Small intestine (tissue), 7 donors: ENCODE measurements around the gene ABLIM3. TPM values are rescaled to one million over a fixed set of nuclear protein-coding genes. Genes with fewer than 3 reads are reported as not detected.

ENCODE experiments used
- DNase-seq, 2 donors: peaks; one replicate each; pipeline versions ENCODE4 v3.0.0 to v3.0.0-alpha.2; 2013
- FAIRE-seq: peaks from 2 replicates; lab custom pipeline; 2012; peaks lifted over from hg19 to GRCh38; lab: Jason Lieb, UNC
- H3K27ac ChIP-seq, 3 donors: one replicate each; pipeline ENCODE4 v1.5.1; 2013; ENCODE audit warnings: low read length in 2 of 3, mild to moderate bottlenecking in 2 of 3, control low read depth in 1 of 3, inconsistent platforms in 1 of 3, low read depth in 1 of 3, moderate library complexity in 1 of 3
- H3K27me3 ChIP-seq, 3 donors: one replicate each; pipeline ENCODE4 v1.6.1; 2013; ENCODE audit warnings: low read length in 3 of 3, inconsistent platforms in 1 of 3; ENCODE audit not compliant: control insufficient read depth in 3 of 3, insufficient read depth in 3 of 3
- H3K36me3 ChIP-seq, 3 donors: one replicate each; pipeline ENCODE4 v1.6.1; 2013; ENCODE audit warnings: low read length in 3 of 3, inconsistent platforms in 1 of 3, low read depth in 1 of 3, mild to moderate bottlenecking in 1 of 3, moderate library complexity in 1 of 3; ENCODE audit not compliant: control insufficient read depth in 3 of 3, insufficient read depth in 2 of 3
- H3K4me1 ChIP-seq, 3 donors: one replicate each; pipeline ENCODE4 v1.6.1; 2013; ENCODE audit warnings: low read length in 2 of 3, inconsistent platforms in 1 of 3, low read depth in 1 of 3, mild to moderate bottlenecking in 1 of 3, moderate library complexity in 1 of 3; ENCODE audit not compliant: control insufficient read depth in 3 of 3, insufficient read depth in 2 of 3
- H3K4me3 ChIP-seq, 3 donors: one replicate each; pipeline ENCODE4 v1.5.1; 2013; ENCODE audit warnings: low read length in 3 of 3, control low read depth in 1 of 3, inconsistent platforms in 1 of 3, low read depth in 1 of 3, mild to moderate bottlenecking in 1 of 3, moderate library complexity in 1 of 3
- H3K9me3 ChIP-seq, 2 donors: one replicate each; pipeline ENCODE4 v1.6.1; 2013; ENCODE audit warnings: low read depth in 1 of 2, low read length in 1 of 2; ENCODE audit not compliant: control insufficient read depth in 2 of 2, insufficient read depth in 1 of 2
- WGBS, 3 donors: extraction: QIAGEN DNeasy Blood & Tissue Kit; methylation state at CpG; one replicate each; pipeline ENCODE4 v1.1.7; 2013; 5-methylcytosine and 5-hydroxymethylcytosine counted together
- polyA plus RNA-seq, 4 donors: library from polyadenylated mRNA; stranded (reverse) in 3 of 4; unstranded in 1 of 4; fragments of 200-250 nt in 3 of 4; fragments of 120-200 nt in 1 of 4; gene quantifications; one replicate each; pipeline versions ENCODE4 v1.2.1 to v1.2.3, GENCODE V29; 2013
- donor health status: healthy with polysubstance abuse.
- donor health status: control.
- donor health status: control.
- donor health status: Bipolar disorder and iron deficiency.
- donor health status: healthy.

ABLIM3 gene
- polyA plus RNA-seq, 4 donors: 0.89 to 10.0 (median 5.3) TPM

- Histone ChIP-seq H3K36me3 (no peaks in the 10 kb centered on the region), H3K4me1 (peaks cover 0 to 2% (median 0%) of the 10 kb centered on the region in 3 donors), H3K4me3 (no peak overlapping the region), H3K27ac (no peak overlapping the region), H3K27me3 (peaks cover 0 to 4% (median 2%) of the 10 kb centered on the region in 3 donors), H3K9me3 (no peaks in the 10 kb centered on the region)
- FAIRE-seq (no peak), DNase-seq (peak; percentile 9 to 16)
- WGBS, 3 donors: 40 to 47% (median 42%) methylated on average over 13 of the region's 13 CpGs
Measured at GRCh38 chr5:149128023-149128875, 13.0 kb upstream of the ABLIM3 start.

DNA sequence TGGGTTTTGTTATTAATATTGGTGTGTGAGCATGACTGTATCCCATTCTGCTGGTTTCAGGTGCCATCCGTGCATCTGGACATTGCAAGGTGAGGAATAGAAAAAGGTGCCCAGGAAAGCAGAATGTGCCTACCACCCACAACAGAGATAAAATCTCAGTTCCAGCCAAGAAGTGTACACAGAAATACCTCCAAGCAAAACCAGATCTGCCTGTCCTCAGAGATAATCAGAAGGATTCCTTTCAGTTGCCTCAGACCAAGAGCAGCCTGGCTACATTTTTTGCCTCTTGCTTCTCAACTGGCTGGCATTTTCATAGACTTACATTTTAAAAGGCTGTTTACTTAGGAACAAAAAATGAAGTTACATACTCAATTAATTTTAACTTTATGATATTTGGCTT is 12.1 kb upstream of the ABLIM3 start:
- no peak for DNase-seq
- FAIRE-seq: no peak
- Histone ChIP-seq H3K27ac (no peak overlapping the region), H3K9me3 (no peaks in the 10 kb centered on the region), H3K4me3 (no peak overlapping the region), H3K36me3 (no peaks in the 10 kb centered on the region), H3K27me3 (peaks cover 0 to 5% (median 2%) of the 10 kb centered on the region in 3 donors), H3K4me1 (peaks cover 0 to 2% (median 0%) of the 10 kb centered on the region in 3 donors)
- WGBS, 3 donors: 82 to 84% (median 82%) methylated on average over 1 of the region's 1 CpG

GRCh38 chr5:149130121-149130914 is 11.0 kb upstream of the ABLIM3 start:
- DNase-seq (no peak), FAIRE-seq (no peak)
- H3K4me1 ChIP-seq: peaks cover 0 to 2% (median 0%) of the 10 kb centered on the region in 3 donors
- H3K27ac ChIP-seq: no peak overlapping the region
- 44 to 51% (median 49%) methylated on average over 8 of the region's 8 CpGs for WGBS, 3 donors
- no peak overlapping the region for H3K4me3 ChIP-seq
- peaks cover 0 to 9% (median 0%) of the 10 kb centered on the region in 3 donors for H3K27me3 ChIP-seq
- no peaks in the 10 kb centered on the region for H3K9me3 ChIP-seq
- no peaks in the 10 kb centered on the region for H3K36me3 ChIP-seq

GRCh38 chr5:149132474-149132873 is 8.8 kb upstream of the ABLIM3 start:
- peaks cover 0 to 18% (median 0%) of the 10 kb centered on the region in 3 donors for H3K27me3 ChIP-seq
- FAIRE-seq: no peak
- WGBS, 3 donors: 76 to 88% (median 87%) methylated on average over 1 of the region's 1 CpG

DNA sequence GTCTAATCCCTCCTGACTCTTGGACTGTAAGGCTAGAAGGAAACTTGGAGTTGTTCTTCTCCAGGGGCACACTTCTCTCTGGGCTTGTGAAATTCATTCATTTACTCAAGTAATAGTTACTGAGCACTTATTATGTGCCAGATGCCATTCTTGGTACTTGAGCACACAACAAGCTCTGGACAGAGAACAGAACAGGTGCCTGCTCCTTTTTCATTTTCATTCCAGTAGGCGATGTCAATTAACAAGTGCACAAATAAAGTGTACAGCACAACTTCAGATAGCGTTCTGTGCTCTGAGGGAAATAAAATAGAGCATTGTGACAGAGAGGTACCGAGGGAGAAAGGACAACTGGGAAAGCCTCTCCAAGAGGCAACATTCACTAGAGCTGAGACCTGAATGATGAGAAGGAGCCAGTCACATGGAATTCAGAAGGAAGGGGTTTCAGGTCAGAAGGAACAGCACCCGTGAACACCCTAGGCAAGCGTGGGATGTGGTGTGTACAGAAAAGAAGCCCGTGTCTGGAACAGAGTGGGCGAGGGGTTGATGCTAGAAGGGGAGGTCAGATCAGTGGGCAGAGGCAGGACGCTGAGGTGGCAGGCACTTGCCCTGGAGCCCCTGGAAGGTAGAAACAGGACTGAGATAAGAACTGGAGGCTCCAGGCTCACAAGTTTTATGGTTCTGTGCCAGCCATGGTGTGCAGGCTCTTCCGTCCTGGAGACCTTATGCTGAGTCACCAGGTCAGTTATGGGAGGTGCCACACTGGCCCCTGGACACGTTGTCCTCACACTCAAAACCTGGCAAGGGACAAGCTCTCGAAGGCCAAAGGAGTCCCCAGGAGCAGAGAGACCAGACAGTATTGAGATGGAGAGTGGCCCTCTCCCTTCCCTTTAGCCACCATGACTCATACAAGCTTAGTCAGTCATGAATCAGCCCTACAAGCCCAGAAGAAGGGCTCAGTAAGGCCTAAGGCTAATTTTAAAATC is 7.2 kb upstream of the ABLIM3 start:
- no peak overlapping the region for H3K27ac ChIP-seq
- WGBS, 3 donors: 59 to 71% (median 60%) methylated on average over 11 of the region's 11 CpGs
- H3K9me3 ChIP-seq: no peaks in the 10 kb centered on the region
- H3K4me3 ChIP-seq: no peak overlapping the region
- DNase-seq (no peak), FAIRE-seq (no peak)
- no peaks in the 10 kb centered on the region for H3K4me1 ChIP-seq
- H3K27me3 ChIP-seq: peaks cover 0 to 23% (median 0%) of the 10 kb centered on the region in 3 donors
- H3K36me3 ChIP-seq: no peaks in the 10 kb centered on the region

More at GRCh38 chr5:149132474-149132873, 8.8 kb upstream of the ABLIM3 start:
- no peak for DNase-seq
- H3K27ac ChIP-seq: no peak overlapping the region
- no peaks in the 10 kb centered on the region for H3K4me1 ChIP-seq
- no peak overlapping the region for H3K4me3 ChIP-seq
- no peaks in the 10 kb centered on the region for H3K9me3 ChIP-seq
- H3K36me3 ChIP-seq: no peaks in the 10 kb centered on the region

- 72 to 75% (median 72%) methylated on average over 6 of the region's 6 CpGs for WGBS, 3 donors
Measured at GRCh38 chr5:149134778-149135500, 6.4 kb upstream of the ABLIM3 start.

GRCh38 chr5:149135536-149136201 is 5.6 kb upstream of the ABLIM3 start:
- Histone ChIP-seq H3K4me1 (no peaks in the 10 kb centered on the region), H3K9me3 (no peaks in the 10 kb centered on the region), H3K4me3 (no peak overlapping the region), H3K36me3 (no peaks in the 10 kb centered on the region), H3K27me3 (peaks cover 0 to 23% (median 0%) of the 10 kb centered on the region in 3 donors), H3K27ac (no peak overlapping the region)
- DNase-seq (no peak), FAIRE-seq (no peak)
- 31 to 63% (median 59%) methylated on average over 1 of the region's 1 CpG for WGBS, 3 donors

More at GRCh38 chr5:149134778-149135500, 6.4 kb upstream of the ABLIM3 start:
- Histone ChIP-seq H3K27ac (no peak overlapping the region), H3K9me3 (no peaks in the 10 kb centered on the region), H3K36me3 (no peaks in the 10 kb centered on the region), H3K27me3 (peaks cover 0 to 23% (median 0%) of the 10 kb centered on the region in 3 donors), H3K4me1 (no peaks in the 10 kb centered on the region), H3K4me3 (no peak overlapping the region)
- DNase-seq (no peak), FAIRE-seq (no peak)
